GM12874 (cell line): Measurements from ENCODE around the gene PFDN1.
A peak's percentile ranks its signal among the peaks of the same experiment; 100 is the strongest.

ENCODE experiments used
- CTCF ChIP-seq: IDR thresholded peaks from 2 replicates; pipeline ENCODE4 v1.5.1; 2011; ENCODE audit warnings: low read depth, mild to moderate bottlenecking, control low read depth, low read length, moderate library complexity; ENCODE audit not compliant: insufficient read depth

PFDN1 gene

GRCh38 chr5:140245926-140246325, 57.0 kb downstream of the PFDN1 start:
- TF ChIP-seq CTCF, result no peak

DNA sequence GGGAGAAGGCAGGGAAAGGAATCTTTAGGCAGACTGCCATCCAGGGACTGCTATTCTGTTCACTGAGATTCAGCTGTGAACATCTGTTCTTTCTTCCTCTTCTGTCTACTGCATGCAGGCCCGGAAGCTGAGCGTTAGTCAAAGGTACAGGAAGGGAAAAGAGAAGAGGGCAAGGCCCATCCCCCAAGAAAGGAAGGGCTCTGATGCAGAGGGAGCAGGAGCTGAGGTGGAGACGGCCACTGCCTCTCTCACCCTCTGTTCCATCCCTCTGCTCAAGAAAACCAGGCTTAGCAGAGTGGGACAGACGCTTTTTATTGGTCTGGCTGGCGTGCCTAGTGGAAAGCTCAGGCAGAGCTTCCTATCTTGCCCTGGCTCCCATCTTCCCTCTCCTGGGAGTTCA, 57.6 kb downstream of the PFDN1 start:
- TF ChIP-seq CTCF, result no peak

DNA sequence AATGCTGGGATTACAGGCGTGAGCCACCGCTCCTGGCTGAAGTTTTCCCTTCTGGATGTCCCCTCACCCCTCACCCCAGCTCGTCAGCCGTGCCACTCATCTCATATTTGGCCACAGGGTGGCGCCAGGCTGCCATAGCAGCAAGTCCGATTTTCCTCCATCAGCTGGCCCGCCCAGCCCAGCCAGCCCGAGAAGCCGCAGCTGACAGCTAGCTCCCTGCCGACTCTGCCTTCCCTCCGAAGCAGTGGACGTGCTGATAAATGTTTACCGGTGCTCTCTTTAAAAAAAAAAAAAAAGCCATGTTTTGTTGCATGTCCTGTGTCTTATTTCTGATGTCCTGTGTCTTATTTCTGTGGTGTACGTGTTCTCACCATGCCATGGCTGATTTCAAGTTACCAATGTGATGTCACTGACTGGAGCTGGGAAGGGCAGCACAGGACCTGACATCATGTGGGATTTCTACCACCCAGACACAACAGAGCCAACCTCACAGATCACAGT, 58.3 kb downstream of the PFDN1 start:
- peak; percentile 84 for TF ChIP-seq CTCF

GRCh38 chr5:140243706-140244250, 59.1 kb downstream of the PFDN1 start:
- TF ChIP-seq CTCF, result no peak

- TF ChIP-seq CTCF, result no peak
These were observed 59.9 kb downstream of the PFDN1 start for GRCh38 chr5:140242890-140243585.

- 0 out of 2 replicates have a peak, but pooled peaks have one; percentile 3 for TF ChIP-seq CTCF
These were observed 60.8 kb downstream of the PFDN1 start for GRCh38 chr5:140242099-140242498.

- no peak for TF ChIP-seq CTCF
These were observed 61.8 kb downstream of the PFDN1 start for GRCh38 chr5:140240987-140241706.
